OCI-LY1 (cell line): ENCODE data around the gene SUPT3H.

ENCODE experiments used
- H2AFZ ChIP-seq: fragments of 200-600 bp; sonication (generic), shearing (Covaris generic); 2 replicates; pipeline ENCODE4 v1.6.0; 2014; ENCODE audit warnings: antibody characterized with exemption, mild to moderate bottlenecking, low read length
- H3F3A ChIP-seq: fragments of 200-600 bp; sonication (generic), shearing (Covaris generic); 2 replicates; pipeline ENCODE4 v1.6.0; 2014; ENCODE audit warnings: mild to moderate bottlenecking, antibody characterized with exemption, low read length, moderate library complexity; ENCODE audit not compliant: insufficient read depth
- H3K27ac ChIP-seq: fragments of 200-600 bp; sonication (generic); 2 replicates; pipeline ENCODE4 v1.5.1; 2014; ENCODE audit warnings: low read length, mixed run types, mild to moderate bottlenecking, low read depth; ENCODE audit not compliant: poor library complexity, severe bottlenecking
- H3K27me3 ChIP-seq: fragments of 200-600 bp; sonication (generic); 2 replicates; pipeline ENCODE4 v1.6.0; 2014; ENCODE audit warnings: antibody characterized with exemption, mild to moderate bottlenecking, low read length, moderate library complexity; ENCODE audit not compliant: insufficient read depth
- H3K36me3 ChIP-seq: fragments of 200-600 bp; sonication (generic); 2 replicates; pipeline ENCODE4 v1.6.1; 2014; ENCODE audit warnings: mild to moderate bottlenecking, antibody characterized with exemption, low read length, moderate library complexity, mixed read lengths; ENCODE audit not compliant: insufficient read depth
- H3K4me1 ChIP-seq: fragments of 200-600 bp; sonication (generic); 2 replicates; pipeline ENCODE4 v1.5.1; 2014; ENCODE audit warnings: mild to moderate bottlenecking, low read length, moderate library complexity; ENCODE audit not compliant: insufficient read depth, severe bottlenecking
- H3K4me2 ChIP-seq: fragments of 200-600 bp; sonication (generic), shearing (Covaris generic); 2 replicates; pipeline ENCODE4 v1.6.1; 2014; ENCODE audit warnings: low read length
- H3K4me3 ChIP-seq: fragments of 200-600 bp; sonication (generic); 2 replicates; pipeline ENCODE4 v1.5.1; 2014; ENCODE audit warnings: low read length, low read depth, mild to moderate bottlenecking, mixed read lengths; ENCODE audit not compliant: poor library complexity, severe bottlenecking
- H3K79me2 ChIP-seq: fragments of 200-600 bp; shearing (Covaris generic); 2 replicates; pipeline ENCODE4 v1.6.1; 2016; ENCODE audit warnings: mixed run types, low read length, mixed read lengths; ENCODE audit not compliant: insufficient read depth
- H3K9ac ChIP-seq: fragments of 200-600 bp; sonication (generic), shearing (Covaris generic); 2 replicates; pipeline ENCODE4 v1.6.1; 2014; ENCODE audit warnings: mild to moderate bottlenecking, low read length, mixed read lengths
- H3K9me2 ChIP-seq: fragments of 200-600 bp; sonication (generic), shearing (Covaris generic); 2 replicates; pipeline ENCODE4 v1.6.1; 2014; ENCODE audit warnings: low read depth, mild to moderate bottlenecking, low read length, mixed read lengths
- H3K9me3 ChIP-seq: fragments of 200-600 bp; shearing (Covaris generic); 2 replicates; pipeline ENCODE4 v1.6.1; 2014; ENCODE audit warnings: low read length, mixed read lengths
- H4K20me1 ChIP-seq: fragments of 200-600 bp; sonication (generic), shearing (Covaris generic); 2 replicates; pipeline ENCODE4 v1.6.0; 2016; ENCODE audit warnings: mild to moderate bottlenecking, low read length; ENCODE audit not compliant: insufficient read depth
- CTCF ChIP-seq: fragments of 200-600 bp; sonication (generic), shearing (Covaris generic); IDR thresholded peaks from 2 replicates; pipeline ENCODE4 v1.5.1; 2017; ENCODE audit warnings: mild to moderate bottlenecking, antibody characterized with exemption, low read length, moderate library complexity, mixed read lengths
- EZH2 ChIP-seq: fragments of 200-600 bp; sonication (generic), shearing (Covaris generic); IDR thresholded peaks from 2 replicates; pipeline ENCODE4 v1.8.0; 2017; ENCODE audit warnings: borderline replicate concordance, mixed run types, mild to moderate bottlenecking, antibody characterized with exemption, low read length, moderate library complexity, mixed read lengths

The SUPT3H gene

GRCh38 chr6:45192556-45192955 is 185.2 kb downstream of the SUPT3H start:
- H3K79me2 ChIP-seq: no peaks in the 10 kb centered on the region
- H3K27ac ChIP-seq: no peak overlapping the region
- H3K27me3 ChIP-seq: no peaks in the 10 kb centered on the region
- no peaks in the 10 kb centered on the region for H3K9me3 ChIP-seq
- H4K20me1 ChIP-seq: no peaks in the 10 kb centered on the region
- H3K4me2 ChIP-seq: no peak overlapping the region
- no peak overlapping the region for H3K4me3 ChIP-seq
- no peak for TF ChIP-seq EZH2
- TF ChIP-seq CTCF: no peak
- no peak overlapping the region for H3K9ac ChIP-seq
- H3K4me1 ChIP-seq: no peaks in the 10 kb centered on the region
- no peaks in the 10 kb centered on the region for H3K9me2 ChIP-seq
- no peaks in the 10 kb centered on the region for H3F3A ChIP-seq
- H3K36me3 ChIP-seq: no peaks in the 10 kb centered on the region
- H2AFZ ChIP-seq: no peak overlapping the region

GRCh38 chr6:45191414-45191813 is 186.3 kb downstream of the SUPT3H start:
- no peak for TF ChIP-seq CTCF
- no peak for TF ChIP-seq EZH2
- Histone ChIP-seq H3K36me3 (no peaks in the 10 kb centered on the region), H3K9ac (no peak overlapping the region), H3K9me3 (no peaks in the 10 kb centered on the region), H3K9me2 (no peaks in the 10 kb centered on the region), H3K4me2 (no peak overlapping the region), H3K4me3 (no peak overlapping the region), H3K27ac (no peak overlapping the region), H3K27me3 (no peaks in the 10 kb centered on the region), H2AFZ (no peak overlapping the region), H3F3A (no peaks in the 10 kb centered on the region), H4K20me1 (no peaks in the 10 kb centered on the region), H3K4me1 (no peaks in the 10 kb centered on the region), H3K79me2 (no peaks in the 10 kb centered on the region)

- Histone ChIP-seq H3K4me2 (no peak overlapping the region), H3K9ac (no peak overlapping the region), H3K4me3 (no peak overlapping the region), H3K27ac (no peak overlapping the region), H3K27me3 (no peaks in the 10 kb centered on the region), H3K9me3 (no peaks in the 10 kb centered on the region), H3K79me2 (no peaks in the 10 kb centered on the region), H3F3A (no peaks in the 10 kb centered on the region), H4K20me1 (no peaks in the 10 kb centered on the region), H2AFZ (no peak overlapping the region), H3K4me1 (no peaks in the 10 kb centered on the region), H3K9me2 (no peaks in the 10 kb centered on the region), H3K36me3 (no peaks in the 10 kb centered on the region)
- no peak for TF ChIP-seq CTCF
- no peak for TF ChIP-seq EZH2
Measured at GRCh38 chr6:45187836-45188235, 189.9 kb downstream of the SUPT3H start.
